Natural killer cell (primary cell): ENCODE results near the gene RPS6KA5. TPM values are rescaled to one million over a fixed set of nuclear protein-coding genes. Genes with fewer than 3 reads are reported as not detected.

ENCODE experiments used
- ATAC-seq, 3 donors: fragments of 150-1000 bp in 2 of 3; fragments of 200-7000 bp in 1 of 3; cut with Tn5 transposase; 1 replicate in 1 of 3; 2 replicates in 2 of 3; pipeline ENCODE4 v1.10.0; 2021; ENCODE audit warnings: mild to moderate bottlenecking in 2 of 3, moderate library complexity in 2 of 3
- DNase-seq, 2 donors: peaks; one replicate each; pipeline versions ENCODE4 v3.0.0 to v3.0.0-alpha.2; 2013 to 2021; ENCODE audit warnings: mixed read lengths in 1 of 2
- H3K27ac ChIP-seq: one replicate; pipeline ENCODE4 v1.5.1; 2013; ENCODE audit warnings: mild to moderate bottlenecking, low read length
- H3K27me3 ChIP-seq: one replicate; pipeline ENCODE4 v1.6.1; 2013; ENCODE audit warnings: low read length; ENCODE audit not compliant: control insufficient read depth, insufficient read depth
- H3K36me3 ChIP-seq: one replicate; pipeline ENCODE4 v1.6.1; 2013; ENCODE audit warnings: low read length; ENCODE audit not compliant: control insufficient read depth, insufficient read depth
- H3K4me1 ChIP-seq: one replicate; pipeline ENCODE4 v1.6.1; 2013; ENCODE audit warnings: low read length; ENCODE audit not compliant: control insufficient read depth, insufficient read depth
- H3K4me3 ChIP-seq: one replicate; pipeline ENCODE4 v1.5.1; 2013; ENCODE audit warnings: low read length
- H3K9me3 ChIP-seq: one replicate; pipeline ENCODE4 v1.6.1; 2013; ENCODE audit warnings: low read length; ENCODE audit not compliant: control insufficient read depth, insufficient read depth
- H3K27ac Mint-ChIP-seq, 2 donors: one replicate each; pipeline ENCODE4 v1.8.0; 2022; ENCODE audit warnings: mild to moderate bottlenecking in 2 of 2, mixed read lengths in 2 of 2, moderate library complexity in 1 of 2
- H3K27me3 Mint-ChIP-seq, 2 donors: one replicate each; pipeline ENCODE4 v1.8.0; 2022; ENCODE audit warnings: low read depth in 2 of 2, mixed read lengths in 2 of 2
- H3K36me3 Mint-ChIP-seq: one replicate; pipeline ENCODE4 v1.8.0; 2022; ENCODE audit warnings: mixed read lengths
- H3K4me1 Mint-ChIP-seq, 2 donors: one replicate each; pipeline ENCODE4 v1.8.0; 2022; ENCODE audit warnings: mixed read lengths in 2 of 2
- H3K4me3 Mint-ChIP-seq: one replicate; pipeline ENCODE4 v1.8.0; 2022; ENCODE audit warnings: mild to moderate bottlenecking, moderate library complexity, mixed read lengths
- H3K9me3 Mint-ChIP-seq, 2 donors: one replicate each; pipeline ENCODE4 v1.8.0; 2022; ENCODE audit warnings: mixed read lengths in 2 of 2
- WGBS: methylation state at CpG from one replicate; pipeline ENCODE4 v1.1.7; 2013; ENCODE audit warnings: missing lambda C conversion rate; ENCODE audit not compliant: insufficient coverage; 5-methylcytosine and 5-hydroxymethylcytosine counted together
- intact Hi-C: fragments of 100-400 bp; cut with micrococcal nuclease; formaldehyde crosslinking; loops from one replicate; pipeline ENCODE4 v1.14.2; 2022
- total RNA-seq, 4 donors: library from RNA; stranded (reverse); fragments of 120-200 nt in 1 of 4; gene quantifications; one replicate each; pipeline versions ENCODE4 v1.2.3 to v1.2.4, GENCODE V29; 2013 to 2022
- TF ChIP-seq, protein P1 (sequence below): fragments of 200-600 bp; IDR thresholded peaks from one replicate; pipeline ENCODE4 v1.8.0; 2022; ENCODE audit warnings: antibody characterized with exemption

The RPS6KA5 gene
- total RNA-seq: 10 to 100 TPM; 24.1 to 28.5 (median 27.9) TPM
- 34.5 TPM for total RNA-seq (2013)

DNA sequence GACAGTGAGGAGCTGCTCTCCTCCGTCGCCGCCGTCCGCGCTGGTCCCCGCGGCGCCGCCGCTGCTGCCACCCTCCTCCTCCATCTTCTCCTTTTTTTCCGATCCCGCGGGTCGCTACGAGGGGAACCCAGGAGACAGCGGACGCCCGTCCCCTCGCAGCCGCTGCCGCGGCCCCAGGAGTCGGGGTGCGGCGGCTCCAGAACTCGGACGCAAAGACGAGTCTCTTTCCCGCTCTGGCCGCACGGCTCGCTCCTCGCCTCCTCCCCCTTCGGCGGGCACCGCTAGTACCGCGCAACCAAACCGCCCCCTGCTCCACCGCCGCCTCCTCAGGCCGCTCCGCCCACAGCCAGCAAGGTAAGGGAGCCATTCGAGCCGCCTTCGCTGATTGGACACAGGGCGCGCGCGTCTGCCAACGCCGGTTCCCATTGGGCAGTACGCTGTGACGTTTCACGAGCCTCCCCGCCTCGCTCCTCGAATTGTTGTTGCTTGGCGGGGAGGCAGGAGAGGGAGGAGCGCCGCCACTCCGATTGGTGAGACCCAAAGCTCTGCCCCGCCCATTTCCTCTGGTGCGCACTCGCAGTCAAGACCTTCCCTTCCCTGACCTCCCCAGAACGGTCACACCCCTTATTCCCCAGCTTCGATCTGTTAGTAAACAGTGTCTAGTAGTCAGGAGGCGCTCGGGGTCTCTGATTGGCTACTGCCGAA is at the start of gene RPS6KA5:
Gene RPS6KA5, minus strand, starts transcription at position 291 of the 705 bp plus-strand sequence. Its CDS starts 207 bp downstream, at position 84.
- DNase-seq: peak; percentile 98 to 100
- Mint-ChIP-seq H3K27ac (no peak within 1 kb of the TSS), H3K4me3 (peak within 1 kb of the TSS; percentile 82), H3K27me3 (no peaks in the 10 kb centered on the region), H3K9me3 (no peaks in the 10 kb centered on the region), H3K4me1 (peaks cover 37 to 51% of the 10 kb centered on the region in 2 donors), H3K36me3 (no peaks in the 10 kb centered on the region)
- intact Hi-C loops: loop anchor here (1.0 to 10.0 kb wide), 10 partner anchors 38 to 1106 kb away; partner anchors contain the start of genes CCDC88C, DGLUCY, EFCAB11 and GPR68
- peak; percentile 81 to 91 (median 82) for ATAC-seq
- Histone ChIP-seq H3K4me3 (peak within 1 kb of the TSS; percentile 79), H3K36me3 (no peaks in the 10 kb centered on the region), H3K27ac (peak within 1 kb of the TSS; percentile 93), H3K27me3 (no peaks in the 10 kb centered on the region), H3K4me1 (peaks cover 39% of the 10 kb centered on the region), H3K9me3 (no peaks in the 10 kb centered on the region)
- under 1% methylated on average over 65 of the region's 71 CpGs for WGBS
- TF ChIP-seq, protein P1, sequence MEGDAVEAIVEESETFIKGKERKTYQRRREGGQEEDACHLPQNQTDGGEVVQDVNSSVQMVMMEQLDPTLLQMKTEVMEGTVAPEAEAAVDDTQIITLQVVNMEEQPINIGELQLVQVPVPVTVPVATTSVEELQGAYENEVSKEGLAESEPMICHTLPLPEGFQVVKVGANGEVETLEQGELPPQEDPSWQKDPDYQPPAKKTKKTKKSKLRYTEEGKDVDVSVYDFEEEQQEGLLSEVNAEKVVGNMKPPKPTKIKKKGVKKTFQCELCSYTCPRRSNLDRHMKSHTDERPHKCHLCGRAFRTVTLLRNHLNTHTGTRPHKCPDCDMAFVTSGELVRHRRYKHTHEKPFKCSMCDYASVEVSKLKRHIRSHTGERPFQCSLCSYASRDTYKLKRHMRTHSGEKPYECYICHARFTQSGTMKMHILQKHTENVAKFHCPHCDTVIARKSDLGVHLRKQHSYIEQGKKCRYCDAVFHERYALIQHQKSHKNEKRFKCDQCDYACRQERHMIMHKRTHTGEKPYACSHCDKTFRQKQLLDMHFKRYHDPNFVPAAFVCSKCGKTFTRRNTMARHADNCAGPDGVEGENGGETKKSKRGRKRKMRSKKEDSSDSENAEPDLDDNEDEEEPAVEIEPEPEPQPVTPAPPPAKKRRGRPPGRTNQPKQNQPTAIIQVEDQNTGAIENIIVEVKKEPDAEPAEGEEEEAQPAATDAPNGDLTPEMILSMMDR: no peak

DNA sequence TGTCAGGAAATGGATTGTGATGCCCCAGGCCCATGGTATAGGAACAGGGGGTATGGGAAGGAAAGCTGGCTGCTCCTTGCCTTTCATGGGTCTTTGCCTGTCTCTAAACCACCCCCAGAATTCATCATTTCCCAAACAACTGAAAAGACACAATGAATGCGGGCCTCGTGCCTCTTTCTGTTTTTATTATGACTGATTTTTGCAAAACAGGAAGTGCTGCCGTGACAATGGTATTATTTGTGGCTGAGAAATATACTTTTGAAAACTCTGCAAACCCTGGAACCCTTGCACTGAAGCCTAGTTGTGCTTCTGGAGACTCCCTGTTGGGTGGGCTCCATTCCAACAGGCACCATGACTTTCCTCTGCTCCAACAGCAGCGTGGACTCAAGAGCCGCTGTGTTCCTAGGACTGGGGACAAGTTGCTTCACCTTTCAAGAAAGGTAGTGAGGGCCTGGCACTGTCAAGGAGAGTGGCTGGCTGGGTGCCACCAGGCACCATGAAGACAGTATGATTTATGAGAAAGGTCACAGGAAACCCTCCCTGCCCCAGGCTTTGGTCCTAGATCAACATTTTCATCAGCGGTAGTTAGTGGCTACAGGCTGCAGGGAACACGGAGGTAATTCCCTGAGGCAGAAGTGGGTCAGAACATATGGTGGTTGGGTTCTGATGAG is 48.6 kb upstream of the RPS6KA5 start:
- Histone ChIP-seq H3K27ac (peak overlapping the region; percentile 47), H3K27me3 (no peaks in the 10 kb centered on the region), H3K9me3 (no peaks in the 10 kb centered on the region), H3K4me3 (no peak overlapping the region), H3K4me1 (peaks cover 24% of the 10 kb centered on the region), H3K36me3 (no peaks in the 10 kb centered on the region)
- Mint-ChIP-seq H3K4me1 (peaks cover 44 to 45% of the 10 kb centered on the region in 2 donors), H3K36me3 (no peaks in the 10 kb centered on the region), H3K4me3 (peak overlapping the region; percentile 4), H3K27me3 (no peaks in the 10 kb centered on the region), H3K9me3 (no peaks in the 10 kb centered on the region), H3K27ac (peak overlapping the region; percentile 47 to 59)
- DNase-seq: peak in 1 of 2 donors; percentile 61
- intact Hi-C loops: no loop called here
- TF ChIP-seq, protein P1: no peak
- ATAC-seq: no peak
- whole genome bisulfite sequencing: 45% methylated on average over 7 of the region's 7 CpGs

DNA sequence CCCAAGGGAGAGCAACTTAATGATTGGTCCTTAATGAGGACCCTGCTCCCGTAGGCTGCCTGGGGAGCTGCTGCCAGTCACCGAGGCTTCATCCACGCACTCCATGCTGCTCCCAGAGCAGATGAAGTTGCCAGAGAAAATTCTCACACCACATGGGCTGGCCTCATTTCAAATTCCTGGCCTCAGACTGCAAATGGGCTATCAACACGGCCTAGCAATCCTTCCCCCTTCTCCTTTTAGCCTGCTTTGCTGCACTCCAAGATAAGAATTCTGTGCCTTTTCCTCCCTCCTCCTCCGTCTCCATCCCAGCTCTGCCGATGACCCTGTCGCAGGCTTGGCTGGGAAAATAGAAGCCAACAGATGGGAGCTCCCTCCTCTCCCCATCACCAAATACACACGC is 42.7 kb upstream of the RPS6KA5 start:
- ATAC-seq (no peak), DNase-seq (no peak)
- no peaks in the 10 kb centered on the region for H3K27me3 ChIP-seq
- H3K27ac ChIP-seq: no peak overlapping the region
- no peaks in the 10 kb centered on the region for H3K4me1 ChIP-seq
- Mint-ChIP-seq H3K4me3 (no peak overlapping the region), H3K36me3 (no peaks in the 10 kb centered on the region), H3K27me3 (no peaks in the 10 kb centered on the region), H3K4me1 (peaks cover 8% of the 10 kb centered on the region in 2 donors), H3K27ac (no peak overlapping the region), H3K9me3 (no peaks in the 10 kb centered on the region)
- TF ChIP-seq, protein P1: no peak
- H3K4me3 ChIP-seq: no peak overlapping the region
- no peaks in the 10 kb centered on the region for H3K36me3 ChIP-seq
- no peaks in the 10 kb centered on the region for H3K9me3 ChIP-seq
- intact Hi-C loops: no loop called here
- 94% methylated on average over 8 of the region's 8 CpGs for WGBS
